SJCRH30 (cell line): ENCODE data around the gene GRAMD2B. TPM values are rescaled to one million over a fixed set of nuclear protein-coding genes. Genes with fewer than 3 reads are reported as not detected.

ENCODE experiments used
- DNase-seq, 2 experiments: peaks; one replicate each; pipeline ENCODE4 v3.0.0-alpha.2; 2015 to 2020
- H3K27ac ChIP-seq: fragments of 250-450 bp; sonication (Bioruptor Pico); 2 replicates; pipeline ENCODE4 v1.5.1; 2020; ENCODE audit warnings: mild to moderate bottlenecking, moderate library complexity
- H3K27me3 ChIP-seq: fragments of 250-450 bp; sonication (Bioruptor Pico); 2 replicates; pipeline ENCODE4 v1.5.1; 2020; ENCODE audit warnings: mild to moderate bottlenecking, moderate library complexity
- H3K36me3 ChIP-seq: fragments of 250-450 bp; sonication (Bioruptor Pico); 2 replicates; pipeline ENCODE4 v1.5.1; 2020; ENCODE audit warnings: mild to moderate bottlenecking, moderate library complexity
- H3K4me1 ChIP-seq: fragments of 250-450 bp; sonication (Bioruptor Pico); 2 replicates; pipeline ENCODE4 v1.5.1; 2020; ENCODE audit warnings: mild to moderate bottlenecking, moderate library complexity
- H3K4me3 ChIP-seq: fragments of 250-450 bp; sonication (Bioruptor Pico); 2 replicates; pipeline ENCODE4 v1.5.1; 2020; ENCODE audit warnings: mild to moderate bottlenecking, moderate library complexity
- H3K9me3 ChIP-seq: fragments of 250-450 bp; sonication (Bioruptor Pico); replicated peaks from 2 replicates; pipeline ENCODE4 v1.5.1; 2020; ENCODE audit warnings: mild to moderate bottlenecking, moderate library complexity
- total RNA-seq: library from RNA; depleted of rRNA; stranded (reverse); fragments of >200 nt; shearing (Covaris generic); gene quantifications from 2 replicates; pipeline ENCODE4 v1.2.3, GENCODE V29; 2014

GRAMD2B gene
- total RNA-seq, 1 experiment from 2014 or later, result 14.3 TPM

- peaks cover 43% of the 10 kb centered on the region for H3K4me1 ChIP-seq
- H3K9me3 ChIP-seq, result no peaks in the 10 kb centered on the region
- H3K27me3 ChIP-seq, result no peaks in the 10 kb centered on the region
- H3K36me3 ChIP-seq, result 0 out of 2 replicates have a peak, but pooled peaks cover 5% of the 10 kb centered on the region
- H3K4me3 ChIP-seq, result no peak overlapping the region
- H3K27ac ChIP-seq, result peak overlapping the region; percentile 32
- DNase-seq, result peak in 1 of 2 experiments; percentile 34
These were observed 27.1 kb downstream of the GRAMD2B start for GRCh38 chr5:126450346-126450745.

GRCh38 chr5:126450907-126451306, 27.7 kb downstream of the GRAMD2B start:
- Histone ChIP-seq H3K27me3 (no peaks in the 10 kb centered on the region), H3K9me3 (no peaks in the 10 kb centered on the region), H3K4me3 (no peak overlapping the region), H3K27ac (no peak overlapping the region), H3K4me1 (peaks cover 39% of the 10 kb centered on the region), H3K36me3 (0 out of 2 replicates have a peak, but pooled peaks cover 5% of the 10 kb centered on the region)
- no peak for DNase-seq

DNA sequence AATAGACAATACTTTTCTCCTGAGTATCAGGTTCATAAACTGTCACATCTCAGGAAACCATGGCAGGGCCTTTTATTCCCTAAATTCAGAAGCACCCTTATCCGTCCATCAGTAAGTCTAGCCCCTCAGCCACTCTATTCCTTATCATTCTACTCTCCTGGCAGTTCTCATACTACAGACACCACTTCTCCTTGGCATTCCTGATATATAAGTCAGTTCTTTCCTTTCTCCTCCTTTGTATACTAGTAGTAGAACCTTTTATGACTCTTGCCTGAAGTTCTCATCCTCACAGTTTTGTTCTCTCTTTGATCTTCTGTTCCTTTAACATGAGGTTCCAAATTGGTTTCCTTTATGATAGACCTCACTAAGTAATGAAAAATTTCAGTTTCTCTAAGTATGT, 29.3 kb downstream of the GRAMD2B start:
- H3K36me3 ChIP-seq, result 0 out of 2 replicates have a peak, but pooled peaks cover 5% of the 10 kb centered on the region
- H3K9me3 ChIP-seq, result no peaks in the 10 kb centered on the region
- peaks cover 25% of the 10 kb centered on the region for H3K4me1 ChIP-seq
- no peak overlapping the region for H3K27ac ChIP-seq
- H3K4me3 ChIP-seq, result no peak overlapping the region
- no peak for DNase-seq
- H3K27me3 ChIP-seq, result no peaks in the 10 kb centered on the region

DNA sequence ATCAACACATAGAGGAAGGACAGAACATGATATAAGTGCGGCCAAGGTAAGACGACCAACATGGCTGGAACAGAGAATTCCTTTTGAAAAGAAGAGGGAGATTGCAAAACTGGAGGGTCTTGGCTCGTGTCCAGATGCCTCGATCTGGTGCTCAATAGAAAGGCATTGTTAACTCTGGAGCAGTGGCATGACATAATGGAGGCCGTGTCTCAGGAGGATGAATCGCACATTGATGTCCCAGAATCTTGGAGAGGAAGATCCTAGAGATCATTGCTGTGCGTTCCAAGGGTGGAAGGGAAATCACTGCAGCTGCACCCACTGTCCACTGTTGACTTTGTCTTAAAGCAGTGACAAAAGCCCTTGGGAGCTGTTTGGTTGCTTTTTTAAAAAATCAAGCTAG, 30.9 kb downstream of the GRAMD2B start:
- H3K4me3 ChIP-seq, result no peak overlapping the region
- H3K4me1 ChIP-seq, result peaks cover 17% of the 10 kb centered on the region
- H3K9me3 ChIP-seq, result no peaks in the 10 kb centered on the region
- H3K27me3 ChIP-seq, result no peaks in the 10 kb centered on the region
- no peak overlapping the region for H3K27ac ChIP-seq
- H3K36me3 ChIP-seq, result 0 out of 2 replicates have a peak, but pooled peaks cover 5% of the 10 kb centered on the region
- peak; percentile 39 to 72 for DNase-seq

- no peak overlapping the region for H3K4me3 ChIP-seq
- H3K27me3 ChIP-seq, result no peaks in the 10 kb centered on the region
- H3K9me3 ChIP-seq, result no peaks in the 10 kb centered on the region
- DNase-seq, result no peak
- 0 out of 2 replicates have a peak, but pooled peaks cover 5% of the 10 kb centered on the region for H3K36me3 ChIP-seq
- H3K4me1 ChIP-seq, result peaks cover 12% of the 10 kb centered on the region
- no peak overlapping the region for H3K27ac ChIP-seq
These were observed 31.3 kb downstream of the GRAMD2B start for GRCh38 chr5:126454535-126454934.

DNA sequence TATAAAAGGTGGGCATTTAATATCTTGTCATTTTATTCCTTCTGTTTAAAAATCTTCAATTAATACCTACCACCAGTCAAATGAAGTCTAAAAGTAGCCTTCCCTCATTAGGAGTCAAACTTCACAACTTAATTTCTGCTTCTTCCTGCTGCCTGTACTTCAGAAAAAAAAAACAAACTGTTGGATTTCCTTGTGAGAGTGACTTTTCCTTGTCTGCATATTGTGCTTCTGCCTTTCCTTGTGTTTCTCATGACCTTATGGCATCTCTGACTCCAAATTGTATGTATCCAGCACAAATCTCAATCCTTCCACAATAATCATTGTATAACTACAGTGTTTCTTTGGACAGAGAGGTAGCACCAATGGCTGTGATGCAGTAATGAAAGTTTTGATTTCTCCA, 32.1 kb downstream of the GRAMD2B start:
- Histone ChIP-seq H3K9me3 (no peaks in the 10 kb centered on the region), H3K4me1 (peaks cover 7% of the 10 kb centered on the region), H3K27ac (no peak overlapping the region), H3K27me3 (no peaks in the 10 kb centered on the region), H3K4me3 (no peak overlapping the region), H3K36me3 (0 out of 2 replicates have a peak, but pooled peaks cover 5% of the 10 kb centered on the region)
- no peak for DNase-seq

GRCh38 chr5:126455728-126456127, 32.5 kb downstream of the GRAMD2B start:
- DNase-seq, result no peak
- peaks cover 6% of the 10 kb centered on the region; the same call in 1 of the 2 replicates for H3K4me1 ChIP-seq
- H3K36me3 ChIP-seq, result 0 out of 2 replicates have a peak, but pooled peaks cover 5% of the 10 kb centered on the region
- H3K9me3 ChIP-seq, result no peaks in the 10 kb centered on the region
- H3K4me3 ChIP-seq, result no peak overlapping the region
- H3K27me3 ChIP-seq, result no peaks in the 10 kb centered on the region
- no peak overlapping the region for H3K27ac ChIP-seq

- Histone ChIP-seq H3K27me3 (no peaks in the 10 kb centered on the region), H3K36me3 (0 out of 2 replicates have a peak, but pooled peaks cover 5% of the 10 kb centered on the region), H3K9me3 (no peaks in the 10 kb centered on the region), H3K4me1 (peaks cover 6% of the 10 kb centered on the region; the same call in 1 of the 2 replicates), H3K4me3 (no peak overlapping the region), H3K27ac (no peak overlapping the region)
- DNase-seq, result no peak
These were observed 33.1 kb downstream of the GRAMD2B start for GRCh38 chr5:126456217-126456820.

- Histone ChIP-seq H3K27me3 (no peaks in the 10 kb centered on the region), H3K36me3 (no peaks in the 10 kb centered on the region; the same call in 1 of the 2 replicates), H3K4me1 (no peaks in the 10 kb centered on the region), H3K4me3 (no peak overlapping the region), H3K9me3 (no peaks in the 10 kb centered on the region), H3K27ac (no peak overlapping the region)
- no peak for DNase-seq
These were observed 37.2 kb downstream of the GRAMD2B start for GRCh38 chr5:126460459-126460858.

DNA sequence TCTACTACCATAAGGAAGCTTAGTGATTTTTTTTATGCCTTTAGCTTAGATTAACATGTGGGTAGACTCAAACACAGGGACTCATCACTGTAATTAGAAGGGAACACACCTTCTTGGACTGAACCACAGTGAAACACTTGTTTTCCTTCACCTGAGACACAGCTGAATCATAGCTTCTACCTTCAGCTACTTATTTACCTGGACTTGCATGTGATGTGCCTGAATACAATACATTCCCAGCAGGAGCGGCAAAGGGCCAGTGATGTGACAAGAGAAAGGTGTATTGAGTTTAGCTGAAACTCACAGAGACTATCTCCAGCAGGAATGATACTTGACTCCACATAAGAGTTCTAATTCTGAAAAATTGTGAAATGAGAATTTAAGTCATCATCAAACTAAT, 37.8 kb downstream of the GRAMD2B start:
- no peak overlapping the region for H3K27ac ChIP-seq
- no peak for DNase-seq
- H3K27me3 ChIP-seq, result no peaks in the 10 kb centered on the region
- H3K4me3 ChIP-seq, result no peak overlapping the region
- no peaks in the 10 kb centered on the region; the same call in 1 of the 2 replicates for H3K36me3 ChIP-seq
- H3K9me3 ChIP-seq, result no peaks in the 10 kb centered on the region
- no peaks in the 10 kb centered on the region for H3K4me1 ChIP-seq

- Histone ChIP-seq H3K4me3 (no peak overlapping the region), H3K36me3 (no peaks in the 10 kb centered on the region; the same call in 1 of the 2 replicates), H3K27me3 (no peaks in the 10 kb centered on the region), H3K27ac (no peak overlapping the region), H3K4me1 (no peaks in the 10 kb centered on the region), H3K9me3 (no peaks in the 10 kb centered on the region)
- no peak for DNase-seq
These were observed 38.6 kb downstream of the GRAMD2B start for GRCh38 chr5:126461838-126462237.

DNA sequence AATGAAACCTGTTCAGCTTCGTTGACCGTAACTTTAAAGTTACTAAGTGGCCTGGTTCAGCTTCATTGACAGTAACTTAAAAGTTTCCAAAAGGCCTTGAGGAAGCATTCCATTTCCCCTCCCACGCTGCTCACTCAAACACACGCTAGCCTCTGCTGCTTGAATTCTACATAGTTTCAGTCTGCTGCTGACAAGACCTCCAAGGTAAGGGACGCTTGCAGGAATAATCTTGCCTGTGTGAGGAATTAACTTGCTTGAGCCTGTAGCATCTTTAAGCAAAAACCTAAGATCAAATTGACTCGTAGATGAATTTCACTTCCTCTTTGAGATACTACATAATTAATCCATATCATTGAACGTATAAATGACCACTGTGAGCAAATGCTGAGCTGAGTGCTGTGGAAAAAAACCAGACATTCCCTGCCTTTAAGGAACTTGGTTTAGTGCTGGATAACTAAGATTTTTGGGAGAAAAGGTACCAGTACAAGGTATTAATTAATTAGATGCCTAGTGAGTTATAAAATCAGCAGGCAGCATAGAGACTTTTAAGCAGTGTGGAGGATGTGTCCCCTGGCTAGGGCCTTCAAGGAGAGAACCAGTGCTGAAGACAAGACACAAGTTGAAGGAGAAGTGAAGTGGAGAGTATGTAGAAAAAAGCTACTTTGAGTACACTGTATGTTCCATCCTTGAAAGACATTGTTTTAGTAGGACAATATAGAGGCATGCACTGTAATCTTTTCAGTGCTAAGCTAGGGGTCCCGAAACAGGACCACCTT, 39.2 kb downstream of the GRAMD2B start:
- no peak for DNase-seq
- no peaks in the 10 kb centered on the region for H3K27me3 ChIP-seq
- no peaks in the 10 kb centered on the region; the same call in 1 of the 2 replicates for H3K36me3 ChIP-seq

DNA sequence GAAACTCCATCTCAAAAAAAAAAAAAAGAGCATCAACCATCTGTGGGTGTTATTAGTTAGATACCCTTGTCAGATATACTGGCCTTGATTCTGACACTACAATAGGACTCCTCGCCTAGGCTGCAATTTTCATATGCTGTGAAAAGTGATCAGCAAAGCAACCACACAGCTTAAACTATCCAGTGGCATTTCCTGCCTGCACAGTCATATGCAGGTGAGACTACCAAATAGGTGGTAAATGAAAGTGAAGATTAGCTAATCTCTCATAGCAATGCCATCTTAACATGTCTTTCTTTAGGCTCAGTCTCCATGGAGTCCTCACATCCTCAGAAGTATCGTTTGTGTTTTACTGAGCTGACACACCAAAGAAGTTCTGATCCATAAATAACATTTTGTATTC, 40.8 kb downstream of the GRAMD2B start:
- Histone ChIP-seq H3K36me3 (no peaks in the 10 kb centered on the region; the same call in 1 of the 2 replicates), H3K27ac (no peak overlapping the region), H3K4me1 (no peaks in the 10 kb centered on the region), H3K4me3 (no peak overlapping the region), H3K9me3 (no peaks in the 10 kb centered on the region), H3K27me3 (no peaks in the 10 kb centered on the region)
- DNase-seq, result no peak

More for the DNA sequence above, 39.2 kb downstream of the GRAMD2B start:
- Histone ChIP-seq H3K9me3 (no peaks in the 10 kb centered on the region), H3K27ac (no peak overlapping the region), H3K4me1 (no peaks in the 10 kb centered on the region), H3K4me3 (no peak overlapping the region)

DNA sequence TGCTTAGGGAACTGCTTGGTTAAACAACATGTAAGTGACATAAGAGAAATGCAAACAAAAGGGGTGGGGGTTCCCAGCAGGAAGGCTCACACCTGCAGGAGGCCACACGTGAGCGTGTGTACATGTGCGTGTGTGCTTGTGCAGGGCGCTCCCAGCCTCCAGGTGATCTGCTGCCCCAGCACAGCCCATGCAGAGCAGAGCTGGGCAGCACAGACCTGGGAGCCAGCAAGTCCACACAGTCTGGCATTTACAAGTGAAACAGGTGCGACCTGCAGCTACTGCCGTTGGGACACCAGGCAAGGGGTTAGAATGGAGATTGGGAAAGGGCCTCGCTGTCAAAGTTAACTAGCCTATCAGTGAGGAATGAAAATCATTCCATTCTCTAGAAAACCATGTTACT, 41.8 kb downstream of the GRAMD2B start:
- DNase-seq, result no peak
- Histone ChIP-seq H3K27me3 (no peaks in the 10 kb centered on the region), H3K27ac (no peak overlapping the region), H3K36me3 (peaks cover 3% of the 10 kb centered on the region; the same call in 1 of the 2 replicates), H3K9me3 (no peaks in the 10 kb centered on the region), H3K4me1 (no peaks in the 10 kb centered on the region), H3K4me3 (no peak overlapping the region)

- no peak overlapping the region for H3K27ac ChIP-seq
- H3K36me3 ChIP-seq, result peaks cover 5% of the 10 kb centered on the region
- peaks cover 9% of the 10 kb centered on the region for H3K4me1 ChIP-seq
- DNase-seq, result no peak
- no peaks in the 10 kb centered on the region for H3K9me3 ChIP-seq
- no peak overlapping the region for H3K4me3 ChIP-seq
- no peaks in the 10 kb centered on the region for H3K27me3 ChIP-seq
These were observed 44.9 kb downstream of the GRAMD2B start for GRCh38 chr5:126468091-126468490.
